Smooth muscle cell (in vitro differentiated cells): ENCODE measurements around the gene SREBF2. TPM values are rescaled to one million over a fixed set of nuclear protein-coding genes. Genes with fewer than 3 reads are reported as not detected.

Experiments
- DNase-seq: peaks from one replicate; lab custom pipeline; 2025; ENCODE audit not compliant: unreplicated experiment; lab: John Stamatoyannopoulos, UW
- H2AFZ ChIP-seq: fragments of 200-600 bp; sonication (generic); 2 replicates; pipeline ENCODE4 v1.6.0; 2016; ENCODE audit warnings: antibody characterized with exemption, low read depth, mild to moderate bottlenecking
- H3F3A ChIP-seq: fragments of 200-600 bp; sonication (generic); 2 replicates; pipeline ENCODE4 v1.6.0; 2017; ENCODE audit warnings: antibody characterized with exemption, low read depth
- H3K27ac ChIP-seq: fragments of 200-600 bp; sonication (generic); 2 replicates; pipeline ENCODE4 v1.5.1; 2016; ENCODE audit warnings: low read depth, mild to moderate bottlenecking
- H3K27me3 ChIP-seq: fragments of 200-600 bp; sonication (generic); 2 replicates; pipeline ENCODE4 v1.6.1; 2016; ENCODE audit warnings: low read depth, mild to moderate bottlenecking
- H3K36me3 ChIP-seq: fragments of 200-600 bp; sonication (generic); 2 replicates; pipeline ENCODE4 v1.5.1; 2016; ENCODE audit warnings: low read depth
- H3K4me1 ChIP-seq: fragments of 200-600 bp; sonication (generic); 2 replicates; pipeline ENCODE4 v1.5.1; 2016; ENCODE audit warnings: low read depth
- H3K4me2 ChIP-seq: fragments of 200-600 bp; sonication (generic); 2 replicates; pipeline ENCODE4 v1.6.0; 2016; ENCODE audit warnings: mild to moderate bottlenecking
- H3K4me3 ChIP-seq: fragments of 200-600 bp; sonication (generic); 2 replicates; pipeline ENCODE4 v1.5.1; 2016; ENCODE audit warnings: mild to moderate bottlenecking
- H3K79me2 ChIP-seq: fragments of 200-600 bp; sonication (generic); 2 replicates; pipeline ENCODE4 v1.6.0; 2016; ENCODE audit warnings: low read depth, mild to moderate bottlenecking
- H3K9ac ChIP-seq: fragments of 200-600 bp; sonication (generic); 2 replicates; pipeline ENCODE4 v1.6.0; 2016; ENCODE audit warnings: low read depth
- H3K9me3 ChIP-seq: fragments of 200-600 bp; sonication (generic); replicated peaks from 2 replicates; pipeline ENCODE4 v1.5.1; 2016; ENCODE audit warnings: low read depth
- H4K20me1 ChIP-seq: fragments of 200-600 bp; sonication (generic); 2 replicates; pipeline ENCODE4 v1.6.0; 2016; ENCODE audit warnings: low read depth
- CTCF ChIP-seq: fragments of 200-600 bp; sonication (generic); IDR thresholded peaks from 2 replicates; pipeline ENCODE4 v1.5.1; 2017; ENCODE audit warnings: borderline replicate concordance, mild to moderate bottlenecking, antibody characterized with exemption; ENCODE audit not compliant: insufficient read depth, poor library complexity, severe bottlenecking
- WGBS: methylation state at CpG from one replicate; pipeline ENCODE4 v1.1.7; 2016; ENCODE audit warnings: low lambda C conversion rate; 5-methylcytosine and 5-hydroxymethylcytosine counted together
- polyA plus RNA-seq: library from polyadenylated mRNA; unstranded; fragments of >200 nt; fragmentation: Nextera tagmentation; extraction: Ambion mirVana; gene quantifications from 2 replicates; pipeline ENCODE4 v1.2.1, GENCODE V29; 2016
- total RNA-seq: library from RNA; depleted of rRNA; stranded (reverse); fragments of >200 nt; gene quantifications from 2 replicates; pipeline ENCODE4 v1.2.3, GENCODE V29; 2014

The SREBF2 gene
- total and polyA plus RNA-seq, 2 experiments from 2014 or later = 62.9 to 78.2 TPM

- Histone ChIP-seq H3F3A (peaks cover 12% of the 10 kb centered on the region), H2AFZ (no peak overlapping the region), H3K4me2 (no peak overlapping the region), H3K79me2 (peaks cover 100% of the 10 kb centered on the region), H3K36me3 (no peaks in the 10 kb centered on the region), H3K27ac (no peak overlapping the region), H3K4me3 (no peak overlapping the region), H4K20me1 (peaks cover 100% of the 10 kb centered on the region), H3K9me3 (no peaks in the 10 kb centered on the region), H3K9ac (no peak overlapping the region), H3K27me3 (no peaks in the 10 kb centered on the region), H3K4me1 (peaks cover 28% of the 10 kb centered on the region)
- TF ChIP-seq CTCF = no peak
- 67% methylated on average over 5 of the region's 5 CpGs for WGBS
- no peak for DNase-seq
Measured at GRCh38 chr22:41848468-41848867, 15.6 kb downstream of the SREBF2 start.

GRCh38 chr22:41856469-41856868 is 23.6 kb downstream of the SREBF2 start:
- peak overlapping the region; percentile 47 for H3K27ac ChIP-seq
- no peaks in the 10 kb centered on the region for H3K4me1 ChIP-seq
- peaks cover 96% of the 10 kb centered on the region for H3K79me2 ChIP-seq

GRCh38 chr22:41857155-41857859 is 24.4 kb downstream of the SREBF2 start:
- Histone ChIP-seq H3K4me2 (peak overlapping the region; percentile 2), H3K9me3 (no peaks in the 10 kb centered on the region), H3K4me3 (no peak overlapping the region), H3K27ac (peak overlapping the region; percentile 47), H3K27me3 (no peaks in the 10 kb centered on the region), H3K36me3 (no peaks in the 10 kb centered on the region), H2AFZ (no peak overlapping the region), H3K9ac (no peak overlapping the region), H3K4me1 (peaks cover 5% of the 10 kb centered on the region), H4K20me1 (peaks cover 100% of the 10 kb centered on the region), H3F3A (peaks cover 8% of the 10 kb centered on the region), H3K79me2 (peaks cover 94% of the 10 kb centered on the region)
- no peak for DNase-seq
- WGBS = 48% methylated on average over 7 of the region's 7 CpGs
- peak; percentile 61 for TF ChIP-seq CTCF

More at GRCh38 chr22:41856469-41856868, 23.6 kb downstream of the SREBF2 start:
- no peak for DNase-seq
- WGBS = 85% methylated on average over 2 of the region's 2 CpGs
- Histone ChIP-seq H3F3A (peaks cover 4% of the 10 kb centered on the region), H3K9ac (no peak overlapping the region), H3K27me3 (no peaks in the 10 kb centered on the region), H3K36me3 (no peaks in the 10 kb centered on the region), H3K4me3 (no peak overlapping the region), H4K20me1 (peaks cover 100% of the 10 kb centered on the region), H3K9me3 (no peaks in the 10 kb centered on the region), H3K4me2 (no peak overlapping the region), H2AFZ (no peak overlapping the region)
- no peak for TF ChIP-seq CTCF

GRCh38 chr22:41857860-41858199 is 24.9 kb downstream of the SREBF2 start:
- H3K36me3 ChIP-seq = no peaks in the 10 kb centered on the region
- peaks cover 12% of the 10 kb centered on the region for H3F3A ChIP-seq
- H3K4me2 ChIP-seq = no peak overlapping the region
- peaks cover 93% of the 10 kb centered on the region for H3K79me2 ChIP-seq
- H2AFZ ChIP-seq = no peak overlapping the region
- no peak overlapping the region for H3K9ac ChIP-seq
- no peaks in the 10 kb centered on the region for H3K9me3 ChIP-seq
- no peaks in the 10 kb centered on the region for H3K27me3 ChIP-seq
- peak overlapping the region; percentile 21 for H3K27ac ChIP-seq
- TF ChIP-seq CTCF = no peak
- H4K20me1 ChIP-seq = peaks cover 100% of the 10 kb centered on the region
- DNase-seq = no peak
- H3K4me3 ChIP-seq = no peak overlapping the region
- peaks cover 10% of the 10 kb centered on the region for H3K4me1 ChIP-seq
